ENCODE results near the gene PDE4B.

DNA sequence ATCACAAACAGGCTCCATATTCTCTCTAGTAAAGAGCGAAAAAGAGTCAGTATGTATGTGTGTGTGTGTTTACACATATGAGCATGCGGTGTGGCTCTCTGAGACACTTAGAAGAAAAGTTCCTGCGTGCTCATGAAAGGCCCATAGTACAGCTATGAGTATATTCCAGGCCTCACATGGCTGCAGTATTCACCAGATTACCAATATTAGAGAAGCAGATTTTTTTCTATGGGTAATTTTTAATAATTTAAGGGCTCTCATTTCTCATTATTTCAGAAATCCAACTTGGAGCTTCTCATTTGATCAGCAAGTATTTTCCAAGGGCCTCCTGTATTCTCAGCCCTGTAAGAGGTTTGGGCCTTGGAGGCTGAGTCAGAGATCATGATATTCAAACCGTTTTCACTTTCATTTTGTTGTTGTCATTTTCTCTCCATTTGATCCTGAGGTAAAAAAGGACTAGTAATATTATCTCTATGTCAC, 508.3 kb downstream of the PDE4B start:
- TF ChIP-seq, protein P1, sequence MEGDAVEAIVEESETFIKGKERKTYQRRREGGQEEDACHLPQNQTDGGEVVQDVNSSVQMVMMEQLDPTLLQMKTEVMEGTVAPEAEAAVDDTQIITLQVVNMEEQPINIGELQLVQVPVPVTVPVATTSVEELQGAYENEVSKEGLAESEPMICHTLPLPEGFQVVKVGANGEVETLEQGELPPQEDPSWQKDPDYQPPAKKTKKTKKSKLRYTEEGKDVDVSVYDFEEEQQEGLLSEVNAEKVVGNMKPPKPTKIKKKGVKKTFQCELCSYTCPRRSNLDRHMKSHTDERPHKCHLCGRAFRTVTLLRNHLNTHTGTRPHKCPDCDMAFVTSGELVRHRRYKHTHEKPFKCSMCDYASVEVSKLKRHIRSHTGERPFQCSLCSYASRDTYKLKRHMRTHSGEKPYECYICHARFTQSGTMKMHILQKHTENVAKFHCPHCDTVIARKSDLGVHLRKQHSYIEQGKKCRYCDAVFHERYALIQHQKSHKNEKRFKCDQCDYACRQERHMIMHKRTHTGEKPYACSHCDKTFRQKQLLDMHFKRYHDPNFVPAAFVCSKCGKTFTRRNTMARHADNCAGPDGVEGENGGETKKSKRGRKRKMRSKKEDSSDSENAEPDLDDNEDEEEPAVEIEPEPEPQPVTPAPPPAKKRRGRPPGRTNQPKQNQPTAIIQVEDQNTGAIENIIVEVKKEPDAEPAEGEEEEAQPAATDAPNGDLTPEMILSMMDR (IDR thresholded peaks at IDR 0.05; ENCODE audit: low read depth, low read length), result no peak
- no peak for TF ChIP-seq EZH2phosphoT487 (IDR thresholded peaks at IDR 0.05; ENCODE audit: low read depth)
